ENCODE measurements around the gene RUNX3.

- TF ChIP-seq, protein P1, sequence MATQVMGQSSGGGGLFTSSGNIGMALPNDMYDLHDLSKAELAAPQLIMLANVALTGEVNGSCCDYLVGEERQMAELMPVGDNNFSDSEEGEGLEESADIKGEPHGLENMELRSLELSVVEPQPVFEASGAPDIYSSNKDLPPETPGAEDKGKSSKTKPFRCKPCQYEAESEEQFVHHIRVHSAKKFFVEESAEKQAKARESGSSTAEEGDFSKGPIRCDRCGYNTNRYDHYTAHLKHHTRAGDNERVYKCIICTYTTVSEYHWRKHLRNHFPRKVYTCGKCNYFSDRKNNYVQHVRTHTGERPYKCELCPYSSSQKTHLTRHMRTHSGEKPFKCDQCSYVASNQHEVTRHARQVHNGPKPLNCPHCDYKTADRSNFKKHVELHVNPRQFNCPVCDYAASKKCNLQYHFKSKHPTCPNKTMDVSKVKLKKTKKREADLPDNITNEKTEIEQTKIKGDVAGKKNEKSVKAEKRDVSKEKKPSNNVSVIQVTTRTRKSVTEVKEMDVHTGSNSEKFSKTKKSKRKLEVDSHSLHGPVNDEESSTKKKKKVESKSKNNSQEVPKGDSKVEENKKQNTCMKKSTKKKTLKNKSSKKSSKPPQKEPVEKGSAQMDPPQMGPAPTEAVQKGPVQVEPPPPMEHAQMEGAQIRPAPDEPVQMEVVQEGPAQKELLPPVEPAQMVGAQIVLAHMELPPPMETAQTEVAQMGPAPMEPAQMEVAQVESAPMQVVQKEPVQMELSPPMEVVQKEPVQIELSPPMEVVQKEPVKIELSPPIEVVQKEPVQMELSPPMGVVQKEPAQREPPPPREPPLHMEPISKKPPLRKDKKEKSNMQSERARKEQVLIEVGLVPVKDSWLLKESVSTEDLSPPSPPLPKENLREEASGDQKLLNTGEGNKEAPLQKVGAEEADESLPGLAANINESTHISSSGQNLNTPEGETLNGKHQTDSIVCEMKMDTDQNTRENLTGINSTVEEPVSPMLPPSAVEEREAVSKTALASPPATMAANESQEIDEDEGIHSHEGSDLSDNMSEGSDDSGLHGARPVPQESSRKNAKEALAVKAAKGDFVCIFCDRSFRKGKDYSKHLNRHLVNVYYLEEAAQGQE (tag by site-specific recombination; IDR thresholded peaks at IDR 0.05) = no peak
- TF ChIP-seq, protein P2, sequence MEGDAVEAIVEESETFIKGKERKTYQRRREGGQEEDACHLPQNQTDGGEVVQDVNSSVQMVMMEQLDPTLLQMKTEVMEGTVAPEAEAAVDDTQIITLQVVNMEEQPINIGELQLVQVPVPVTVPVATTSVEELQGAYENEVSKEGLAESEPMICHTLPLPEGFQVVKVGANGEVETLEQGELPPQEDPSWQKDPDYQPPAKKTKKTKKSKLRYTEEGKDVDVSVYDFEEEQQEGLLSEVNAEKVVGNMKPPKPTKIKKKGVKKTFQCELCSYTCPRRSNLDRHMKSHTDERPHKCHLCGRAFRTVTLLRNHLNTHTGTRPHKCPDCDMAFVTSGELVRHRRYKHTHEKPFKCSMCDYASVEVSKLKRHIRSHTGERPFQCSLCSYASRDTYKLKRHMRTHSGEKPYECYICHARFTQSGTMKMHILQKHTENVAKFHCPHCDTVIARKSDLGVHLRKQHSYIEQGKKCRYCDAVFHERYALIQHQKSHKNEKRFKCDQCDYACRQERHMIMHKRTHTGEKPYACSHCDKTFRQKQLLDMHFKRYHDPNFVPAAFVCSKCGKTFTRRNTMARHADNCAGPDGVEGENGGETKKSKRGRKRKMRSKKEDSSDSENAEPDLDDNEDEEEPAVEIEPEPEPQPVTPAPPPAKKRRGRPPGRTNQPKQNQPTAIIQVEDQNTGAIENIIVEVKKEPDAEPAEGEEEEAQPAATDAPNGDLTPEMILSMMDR (tag by site-specific recombination; IDR thresholded peaks at IDR 0.05) = no peak
- no peak for TF ChIP-seq ZNF768 (tag by site-specific recombination; IDR thresholded peaks at IDR 0.05)
- no peak for TF ChIP-seq EGR2 (tag by site-specific recombination; IDR thresholded peaks at IDR 0.05; ENCODE audit: low read depth)
- TF ChIP-seq ZBTB44 (tag by site-specific recombination; IDR thresholded peaks at IDR 0.05) = no peak
- TF ChIP-seq ZNF324 (tag by site-specific recombination; IDR thresholded peaks at IDR 0.05) = no peak
These were observed 4.5 kb upstream of the RUNX3 start for GRCh38 chr1:24934310-24935195.

All from HEK293 (cell line).